NCI-H2029 (cell line): ENCODE data around the gene SPEN.
"Not testable (repeated sequence)": the region's sequence is repeated elsewhere in the genome, so short reads cannot be mapped to it uniquely, and the experiment has no call there.

Experiments used
- DNase-seq: peaks from one replicate; lab custom pipeline; 2025; lab: John Stamatoyannopoulos, UW

SPEN gene

DNA sequence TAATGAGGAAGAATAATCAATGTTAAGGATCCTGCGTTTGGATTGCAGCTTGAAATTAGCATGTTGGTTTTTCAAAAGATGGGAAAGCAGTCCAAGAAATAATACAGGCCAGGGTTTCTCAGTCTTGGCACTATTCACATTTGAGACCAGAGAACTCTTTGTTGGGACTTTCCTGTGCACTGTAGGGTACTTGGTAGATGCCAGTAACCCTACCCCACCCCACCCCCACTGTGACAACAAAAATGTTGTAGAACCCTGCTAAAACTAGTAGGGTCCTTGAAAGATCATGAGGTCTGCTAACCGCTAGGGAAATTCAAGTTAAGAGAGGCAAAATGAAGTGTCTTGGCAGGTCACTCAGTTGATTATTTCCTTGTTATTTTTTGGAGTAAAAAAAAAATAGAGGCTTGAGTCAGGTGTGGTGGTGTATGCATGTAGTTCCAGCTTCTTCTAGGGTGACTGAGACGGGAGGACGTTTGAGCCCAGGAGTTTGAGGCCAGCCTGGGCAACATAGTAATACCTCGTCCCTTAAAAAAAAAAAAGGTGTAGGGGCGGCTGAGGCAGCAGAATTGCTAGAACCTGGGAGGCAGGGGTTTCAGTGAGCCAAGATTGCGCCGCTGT is 53.3 kb downstream of the SPEN start:
- no peak for DNase-seq

DNA sequence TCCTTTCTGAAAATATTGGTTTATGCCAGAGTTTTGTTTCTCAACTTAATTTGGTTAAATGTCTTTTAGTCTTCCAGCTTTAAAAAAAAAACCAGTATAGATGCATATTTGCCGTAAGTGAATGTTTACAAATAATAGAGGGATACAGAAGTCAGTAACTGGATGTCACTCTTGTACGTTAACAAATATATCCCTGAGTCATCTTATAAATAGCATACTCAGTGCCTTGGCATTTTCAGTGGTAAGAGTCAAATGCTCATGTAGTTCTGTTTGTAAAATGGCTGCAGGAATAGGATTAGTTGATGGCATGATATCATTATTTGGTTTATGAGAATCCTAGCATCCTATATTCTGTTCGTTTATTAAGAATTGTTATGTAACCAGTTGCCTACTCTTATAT is 55.4 kb downstream of the SPEN start:
- no peak for DNase-seq

DNA sequence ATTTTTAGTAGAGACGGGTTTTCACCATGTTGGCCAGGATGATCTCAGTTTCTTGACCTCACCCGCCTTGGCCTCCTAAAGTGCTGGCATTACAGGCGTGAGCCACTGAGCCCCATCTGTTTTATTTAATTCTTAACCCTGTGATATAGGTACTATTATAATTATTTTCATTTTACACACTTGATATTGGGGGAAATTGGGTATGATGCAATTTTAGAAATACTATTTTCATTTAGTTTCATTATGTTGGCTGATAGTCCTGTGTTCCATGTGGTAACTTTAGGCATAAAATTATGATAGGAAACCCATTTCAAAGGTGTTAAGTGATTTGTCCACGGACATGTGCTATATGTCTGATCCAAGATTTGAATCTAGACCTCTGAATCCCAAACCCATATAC is 61.1 kb downstream of the SPEN start:
- no peak for DNase-seq

DNA sequence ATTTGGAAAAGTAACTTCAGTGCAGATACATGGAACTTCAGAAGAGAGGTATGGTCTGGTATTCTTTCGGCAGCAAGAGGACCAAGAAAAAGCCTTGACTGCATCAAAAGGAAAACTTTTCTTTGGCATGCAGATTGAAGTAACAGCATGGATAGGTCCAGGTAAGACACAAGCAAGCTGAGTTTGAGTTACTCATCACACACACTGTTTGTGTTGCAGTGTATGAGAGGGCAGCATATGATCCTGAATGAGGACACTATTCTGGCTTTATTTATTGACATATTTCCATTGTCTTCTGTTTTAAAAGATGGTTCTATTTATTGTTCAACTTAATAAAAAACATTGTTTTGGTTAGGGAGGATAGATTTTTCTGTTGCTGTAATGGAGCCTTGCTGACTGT is 63.6 kb downstream of the SPEN start:
- DNase-seq, result no peak

DNA sequence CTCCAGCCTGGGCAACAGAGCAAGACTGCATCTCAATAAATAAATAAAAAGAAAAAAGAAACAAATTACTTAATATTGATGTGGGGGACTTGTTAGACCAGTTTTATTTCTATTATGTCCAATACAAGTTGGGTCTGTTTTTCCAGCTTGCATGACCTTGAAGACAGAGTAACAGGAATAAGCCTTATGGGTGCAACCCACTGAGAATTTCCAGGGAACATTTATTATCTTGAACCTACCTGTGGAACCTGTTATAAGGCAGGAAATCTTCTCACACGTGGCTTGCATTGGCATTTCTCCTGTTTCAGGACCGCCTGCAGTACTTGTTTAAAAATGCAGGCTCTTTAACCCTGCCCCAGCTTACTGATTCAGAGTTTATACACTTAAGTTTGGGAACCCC is 64.4 kb downstream of the SPEN start:
- DNase-seq, result no peak

DNA sequence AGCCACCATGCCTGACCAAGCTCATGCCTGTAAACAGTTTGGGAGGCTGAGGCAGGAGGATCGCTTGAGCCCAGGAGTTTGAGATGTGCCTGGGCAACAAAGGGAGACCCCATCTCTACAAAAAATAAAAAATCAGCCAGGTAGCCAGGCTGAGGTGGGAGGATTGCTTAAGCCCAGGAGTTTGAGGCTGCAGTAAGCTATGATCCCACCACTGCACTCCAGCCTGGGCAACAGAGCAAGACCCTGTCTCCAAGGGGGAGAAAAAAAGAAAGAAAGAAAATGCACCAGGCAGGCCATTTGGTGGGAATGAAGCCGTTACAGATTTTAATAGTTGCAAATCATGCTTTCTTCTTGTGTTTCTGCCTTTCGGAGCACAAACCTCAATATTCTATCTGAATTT is 66.1 kb downstream of the SPEN start:
- DNase-seq, result not testable (repeated sequence)

DNA sequence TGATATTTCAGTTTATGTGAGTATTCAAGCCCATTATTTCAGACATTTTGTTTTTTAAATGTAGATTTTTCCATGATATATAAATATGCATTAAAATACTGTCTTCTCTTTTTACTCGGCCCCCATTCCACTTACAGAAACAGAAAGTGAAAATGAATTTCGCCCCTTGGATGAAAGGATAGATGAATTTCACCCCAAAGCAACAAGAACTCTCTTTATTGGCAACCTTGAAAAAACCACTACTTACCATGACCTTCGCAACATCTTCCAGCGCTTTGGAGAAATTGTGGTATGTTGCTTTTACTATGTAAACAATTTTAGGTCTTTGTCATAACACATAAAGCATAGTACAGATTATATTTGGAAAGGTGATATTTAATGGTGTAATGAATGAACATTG is 68.5 kb downstream of the SPEN start:
- no peak for DNase-seq

DNA sequence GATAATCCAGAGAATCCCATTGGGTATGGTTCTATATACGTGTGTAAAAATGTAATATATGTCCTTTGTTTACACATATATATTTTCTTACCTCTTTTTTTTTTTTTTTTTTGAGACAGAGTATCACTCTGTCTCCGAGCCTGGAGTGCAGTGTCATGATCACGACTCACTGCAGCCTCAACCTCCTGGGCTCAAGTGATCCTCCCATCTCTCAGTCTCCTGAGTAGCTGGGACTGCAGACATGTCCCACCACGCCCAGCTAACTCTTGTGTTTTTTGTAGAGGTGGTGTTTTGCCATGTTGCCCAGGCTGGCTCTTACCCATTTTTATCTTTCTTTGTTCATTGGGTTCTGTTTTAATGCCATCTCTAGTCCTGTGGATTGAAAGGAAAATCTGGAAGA is 68.9 kb downstream of the SPEN start:
- no peak for DNase-seq

DNA sequence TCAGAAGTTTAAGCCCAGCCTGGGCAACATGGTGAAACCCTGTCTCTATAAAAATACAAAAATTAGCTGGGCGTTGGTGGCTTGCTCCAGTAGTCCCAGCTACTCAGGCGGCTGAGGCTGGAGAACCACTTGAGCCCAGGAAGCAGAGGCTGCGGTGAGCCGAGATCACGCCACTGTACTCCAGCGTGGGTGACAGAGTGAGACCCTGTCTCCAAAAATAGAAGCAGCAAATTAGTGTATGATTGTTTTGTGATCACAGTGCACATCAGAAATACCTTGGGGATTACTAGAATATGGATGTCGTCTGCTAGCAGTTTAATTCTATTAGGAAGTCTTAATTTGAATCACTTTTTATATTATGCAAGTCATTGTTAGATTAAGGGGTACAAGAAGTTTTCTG is 69.4 kb downstream of the SPEN start:
- no peak for DNase-seq

DNA sequence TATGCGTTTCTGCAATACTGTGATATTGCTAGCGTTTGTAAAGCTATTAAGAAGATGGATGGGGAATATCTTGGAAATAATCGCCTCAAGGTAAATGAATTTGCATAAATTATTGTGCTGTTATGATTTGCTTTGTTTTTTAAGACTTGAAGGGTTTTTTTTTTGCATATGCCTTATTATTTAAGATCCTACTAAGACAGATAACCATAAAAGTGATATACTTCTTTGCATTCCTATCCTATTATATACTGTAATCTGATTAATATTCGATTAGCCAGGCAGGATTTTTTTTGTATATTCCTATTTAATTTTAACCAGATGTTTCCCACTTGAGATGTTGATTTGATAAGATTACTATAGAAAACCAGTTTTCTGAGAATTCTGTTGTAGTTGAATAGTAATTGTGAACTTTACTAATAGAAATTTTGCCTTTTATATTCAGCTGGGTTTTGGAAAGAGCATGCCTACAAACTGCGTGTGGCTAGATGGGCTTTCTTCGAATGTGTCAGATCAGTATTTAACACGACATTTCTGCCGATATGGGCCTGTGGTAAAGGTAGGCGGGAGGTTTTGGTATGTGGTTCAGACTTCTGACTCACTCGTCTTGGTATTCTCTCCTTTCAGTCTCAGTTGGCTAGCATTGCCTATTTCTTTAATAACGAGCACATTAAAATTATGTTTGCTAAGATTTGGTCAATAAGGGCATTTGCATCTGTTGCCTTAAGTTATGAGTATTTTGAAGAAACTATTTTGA is 71.6 kb downstream of the SPEN start:
- DNase-seq, result no peak

DNA sequence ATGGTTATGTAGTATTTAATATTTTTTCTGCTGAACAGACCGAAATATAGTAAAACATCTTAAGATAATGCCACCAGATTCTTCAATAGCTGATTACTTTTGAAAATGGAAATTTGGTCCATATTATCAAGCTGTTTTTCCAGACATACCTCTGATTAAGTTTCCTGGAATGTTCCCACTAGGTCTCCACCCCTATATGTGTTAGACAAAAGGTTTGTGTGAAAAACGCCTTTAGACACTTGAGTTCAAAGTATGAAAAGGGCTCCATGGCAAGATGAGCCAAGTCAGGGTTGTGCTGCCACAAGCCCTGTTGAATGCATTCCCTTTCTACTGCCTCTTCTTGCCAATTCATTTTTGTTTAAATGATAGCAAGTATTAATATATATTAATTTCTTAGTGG is 75.7 kb downstream of the SPEN start:
- DNase-seq, result no peak

DNA sequence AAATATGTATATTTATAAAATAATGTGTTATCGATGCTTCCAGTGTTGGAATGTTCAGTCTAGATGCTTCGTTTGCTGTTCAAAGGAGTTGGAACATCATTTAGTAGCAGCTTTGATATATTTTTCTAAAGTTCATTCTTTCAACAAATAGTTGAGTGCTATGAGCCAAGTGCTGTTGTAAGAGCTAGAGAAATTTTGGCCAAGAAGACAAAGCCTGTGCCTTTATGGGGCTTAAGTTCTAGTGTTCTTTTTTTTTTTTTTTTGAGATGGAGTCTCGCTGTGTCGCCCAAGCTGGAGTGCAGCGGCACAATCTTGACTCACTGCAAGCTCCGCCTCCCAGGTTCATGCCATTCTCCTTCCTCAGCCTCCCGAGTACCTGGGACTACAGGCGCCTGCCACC is 78.9 kb downstream of the SPEN start:
- not testable (repeated sequence) for DNase-seq

DNA sequence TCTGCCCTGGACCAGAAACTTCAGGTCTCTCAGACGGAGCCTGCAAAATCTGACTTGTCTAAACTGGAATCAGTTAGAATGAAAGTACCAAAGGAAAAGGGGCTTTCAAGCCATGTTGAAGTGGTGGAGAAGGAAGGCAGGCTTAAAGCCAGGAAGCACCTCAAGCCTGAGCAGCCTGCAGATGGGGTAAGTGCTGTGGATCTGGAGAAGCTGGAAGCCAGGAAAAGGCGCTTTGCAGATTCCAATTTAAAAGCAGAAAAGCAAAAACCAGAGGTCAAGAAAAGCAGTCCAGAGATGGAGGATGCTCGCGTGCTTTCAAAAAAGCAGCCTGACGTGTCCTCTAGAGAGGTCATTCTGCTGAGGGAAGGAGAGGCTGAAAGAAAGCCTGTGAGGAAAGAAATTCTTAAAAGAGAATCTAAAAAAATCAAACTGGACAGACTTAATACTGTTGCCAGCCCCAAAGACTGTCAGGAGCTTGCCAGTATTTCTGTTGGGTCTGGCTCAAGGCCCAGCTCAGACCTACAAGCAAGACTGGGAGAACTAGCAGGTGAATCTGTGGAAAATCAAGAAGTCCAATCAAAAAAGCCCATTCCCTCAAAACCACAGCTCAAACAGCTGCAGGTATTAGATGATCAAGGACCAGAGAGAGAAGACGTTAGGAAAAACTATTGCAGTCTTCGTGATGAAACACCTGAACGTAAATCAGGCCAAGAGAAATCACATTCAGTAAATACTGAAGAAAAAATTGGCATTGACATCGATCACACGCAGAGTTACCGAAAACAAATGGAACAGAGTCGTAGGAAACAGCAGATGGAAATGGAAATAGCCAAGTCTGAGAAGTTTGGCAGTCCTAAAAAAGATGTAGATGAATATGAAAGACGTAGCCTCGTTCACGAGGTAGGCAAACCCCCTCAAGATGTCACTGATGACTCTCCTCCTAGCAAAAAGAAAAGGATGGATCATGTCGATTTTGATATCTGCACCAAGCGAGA is 81.8 kb downstream of the SPEN start:
- no peak for DNase-seq

DNA sequence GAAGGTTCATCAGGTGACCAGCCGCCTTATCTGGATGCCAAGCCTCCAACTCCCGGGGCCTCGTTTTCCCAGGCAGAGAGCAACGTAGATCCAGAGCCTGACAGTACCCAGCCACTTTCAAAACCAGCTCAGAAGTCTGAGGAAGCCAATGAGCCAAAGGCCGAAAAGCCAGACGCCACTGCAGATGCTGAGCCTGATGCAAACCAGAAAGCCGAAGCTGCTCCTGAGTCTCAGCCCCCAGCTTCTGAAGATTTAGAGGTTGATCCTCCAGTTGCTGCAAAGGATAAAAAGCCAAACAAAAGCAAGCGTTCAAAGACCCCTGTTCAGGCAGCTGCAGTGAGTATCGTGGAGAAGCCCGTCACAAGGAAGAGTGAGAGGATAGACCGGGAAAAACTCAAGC is 83.9 kb downstream of the SPEN start:
- DNase-seq, result no peak

DNA sequence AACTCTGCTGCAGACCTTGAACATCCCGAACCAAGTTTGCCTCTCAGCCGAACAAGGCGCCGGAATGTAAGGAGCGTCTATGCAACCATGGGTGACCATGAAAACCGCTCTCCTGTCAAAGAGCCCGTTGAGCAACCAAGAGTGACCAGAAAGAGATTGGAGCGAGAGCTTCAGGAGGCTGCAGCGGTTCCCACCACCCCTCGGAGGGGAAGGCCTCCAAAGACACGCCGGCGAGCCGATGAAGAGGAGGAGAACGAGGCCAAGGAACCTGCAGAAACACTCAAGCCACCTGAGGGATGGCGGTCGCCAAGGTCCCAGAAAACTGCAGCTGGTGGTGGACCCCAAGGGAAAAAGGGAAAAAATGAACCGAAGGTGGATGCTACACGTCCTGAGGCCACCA is 84.4 kb downstream of the SPEN start:
- no peak for DNase-seq

DNA sequence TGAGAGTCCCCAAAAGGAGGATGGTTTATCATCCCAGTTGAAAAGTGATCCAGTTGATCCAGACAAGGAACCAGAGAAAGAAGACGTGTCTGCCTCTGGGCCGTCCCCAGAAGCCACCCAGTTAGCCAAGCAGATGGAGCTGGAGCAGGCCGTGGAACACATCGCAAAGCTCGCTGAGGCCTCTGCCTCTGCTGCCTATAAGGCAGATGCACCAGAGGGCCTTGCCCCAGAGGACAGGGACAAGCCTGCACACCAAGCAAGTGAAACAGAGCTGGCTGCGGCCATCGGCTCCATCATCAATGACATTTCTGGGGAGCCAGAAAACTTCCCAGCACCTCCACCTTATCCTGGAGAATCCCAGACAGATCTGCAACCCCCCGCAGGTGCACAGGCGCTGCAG is 85.1 kb downstream of the SPEN start:
- DNase-seq, result no peak

DNA sequence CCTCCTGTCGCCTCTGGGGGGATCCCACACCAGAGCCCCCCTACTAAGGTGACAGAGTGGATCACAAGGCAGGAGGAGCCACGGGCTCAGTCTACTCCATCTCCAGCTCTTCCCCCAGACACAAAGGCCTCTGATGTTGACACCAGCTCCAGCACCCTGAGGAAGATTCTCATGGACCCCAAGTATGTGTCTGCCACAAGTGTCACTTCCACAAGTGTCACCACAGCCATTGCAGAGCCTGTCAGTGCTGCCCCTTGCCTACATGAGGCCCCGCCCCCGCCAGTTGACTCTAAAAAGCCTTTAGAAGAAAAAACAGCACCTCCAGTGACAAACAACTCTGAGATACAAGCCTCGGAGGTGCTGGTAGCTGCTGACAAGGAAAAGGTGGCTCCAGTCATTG is 86.2 kb downstream of the SPEN start:
- DNase-seq, result no peak

DNA sequence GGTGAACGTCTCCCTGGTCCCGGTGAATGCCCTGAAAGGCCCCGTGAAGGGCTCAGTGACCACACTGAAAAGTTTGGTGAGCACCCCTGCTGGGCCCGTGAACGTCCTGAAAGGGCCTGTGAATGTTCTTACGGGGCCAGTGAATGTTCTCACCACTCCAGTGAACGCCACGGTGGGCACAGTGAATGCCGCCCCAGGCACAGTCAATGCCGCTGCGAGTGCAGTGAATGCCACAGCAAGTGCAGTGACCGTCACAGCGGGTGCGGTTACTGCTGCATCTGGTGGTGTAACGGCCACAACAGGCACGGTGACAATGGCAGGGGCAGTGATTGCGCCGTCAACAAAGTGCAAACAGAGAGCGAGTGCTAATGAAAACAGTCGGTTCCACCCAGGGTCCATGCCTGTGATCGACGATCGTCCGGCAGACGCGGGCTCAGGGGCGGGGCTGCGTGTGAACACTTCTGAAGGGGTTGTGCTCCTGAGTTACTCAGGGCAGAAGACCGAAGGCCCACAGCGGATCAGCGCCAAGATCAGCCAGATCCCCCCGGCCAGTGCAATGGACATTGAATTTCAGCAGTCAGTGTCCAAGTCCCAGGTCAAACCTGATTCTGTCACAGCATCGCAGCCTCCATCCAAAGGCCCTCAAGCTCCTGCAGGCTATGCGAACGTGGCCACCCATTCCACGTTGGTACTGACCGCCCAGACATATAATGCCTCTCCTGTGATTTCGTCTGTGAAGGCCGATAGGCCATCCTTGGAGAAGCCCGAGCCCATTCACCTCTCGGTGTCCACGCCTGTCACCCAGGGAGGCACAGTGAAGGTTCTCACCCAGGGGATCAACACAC is 86.9 kb downstream of the SPEN start:
- DNase-seq, result no peak

DNA sequence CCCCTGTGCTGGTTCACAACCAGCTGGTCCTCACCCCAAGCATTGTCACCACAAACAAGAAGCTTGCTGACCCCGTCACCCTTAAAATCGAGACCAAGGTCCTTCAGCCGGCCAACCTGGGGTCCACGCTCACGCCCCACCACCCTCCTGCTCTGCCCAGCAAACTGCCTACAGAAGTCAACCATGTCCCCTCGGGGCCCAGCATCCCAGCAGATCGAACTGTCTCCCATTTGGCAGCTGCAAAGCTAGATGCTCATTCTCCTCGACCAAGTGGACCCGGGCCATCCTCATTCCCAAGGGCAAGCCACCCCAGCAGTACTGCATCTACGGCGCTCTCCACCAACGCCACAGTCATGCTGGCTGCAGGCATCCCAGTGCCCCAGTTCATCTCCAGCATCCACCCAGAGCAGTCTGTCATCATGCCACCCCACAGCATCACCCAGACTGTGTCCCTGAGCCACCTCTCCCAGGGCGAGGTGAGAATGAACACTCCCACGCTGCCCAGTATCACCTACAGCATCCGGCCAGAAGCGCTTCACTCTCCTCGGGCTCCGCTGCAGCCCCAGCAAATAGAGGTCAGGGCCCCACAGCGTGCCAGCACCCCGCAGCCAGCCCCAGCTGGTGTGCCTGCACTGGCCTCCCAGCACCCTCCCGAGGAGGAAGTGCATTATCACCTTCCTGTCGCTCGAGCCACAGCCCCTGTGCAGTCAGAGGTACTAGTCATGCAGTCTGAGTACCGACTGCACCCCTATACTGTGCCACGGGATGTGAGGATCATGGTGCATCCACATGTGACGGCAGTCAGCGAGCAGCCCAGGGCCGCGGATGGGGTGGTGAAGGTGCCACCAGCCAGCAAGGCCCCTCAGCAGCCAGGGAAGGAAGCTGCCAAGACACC is 87.8 kb downstream of the SPEN start:
- DNase-seq, result no peak

DNA sequence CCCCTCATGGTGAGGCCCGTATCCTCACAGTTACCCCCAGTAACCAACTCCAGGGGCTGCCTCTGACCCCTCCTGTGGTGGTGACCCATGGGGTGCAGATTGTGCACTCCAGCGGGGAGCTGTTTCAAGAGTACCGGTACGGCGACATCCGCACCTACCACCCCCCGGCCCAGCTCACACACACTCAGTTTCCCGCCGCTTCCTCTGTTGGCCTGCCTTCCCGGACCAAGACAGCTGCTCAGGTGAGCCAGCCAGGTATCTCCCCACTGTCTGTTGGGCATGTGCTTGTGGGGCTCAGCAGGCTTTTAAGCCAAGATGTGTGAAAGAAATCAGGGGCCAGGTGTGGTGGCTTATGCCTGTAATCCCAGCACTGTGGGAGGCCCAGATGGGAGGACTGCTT is 88.5 kb downstream of the SPEN start:
- DNase-seq, result no peak

DNA sequence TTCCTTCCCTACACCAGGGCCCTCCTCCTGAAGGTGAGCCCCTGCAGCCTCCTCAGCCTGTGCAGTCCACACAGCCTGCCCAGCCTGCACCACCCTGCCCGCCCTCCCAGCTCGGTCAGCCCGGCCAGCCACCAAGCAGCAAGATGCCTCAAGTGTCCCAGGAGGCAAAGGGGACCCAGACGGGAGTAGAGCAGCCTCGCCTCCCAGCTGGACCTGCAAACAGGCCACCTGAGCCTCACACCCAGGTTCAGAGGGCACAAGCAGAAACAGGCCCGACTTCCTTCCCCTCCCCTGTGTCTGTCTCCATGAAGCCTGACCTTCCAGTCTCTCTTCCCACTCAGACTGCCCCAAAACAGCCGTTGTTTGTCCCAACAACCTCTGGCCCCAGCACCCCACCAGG is 89.6 kb downstream of the SPEN start:
- no peak for DNase-seq
